Measurements from ENCODE around the gene HIPK2.

DNA sequence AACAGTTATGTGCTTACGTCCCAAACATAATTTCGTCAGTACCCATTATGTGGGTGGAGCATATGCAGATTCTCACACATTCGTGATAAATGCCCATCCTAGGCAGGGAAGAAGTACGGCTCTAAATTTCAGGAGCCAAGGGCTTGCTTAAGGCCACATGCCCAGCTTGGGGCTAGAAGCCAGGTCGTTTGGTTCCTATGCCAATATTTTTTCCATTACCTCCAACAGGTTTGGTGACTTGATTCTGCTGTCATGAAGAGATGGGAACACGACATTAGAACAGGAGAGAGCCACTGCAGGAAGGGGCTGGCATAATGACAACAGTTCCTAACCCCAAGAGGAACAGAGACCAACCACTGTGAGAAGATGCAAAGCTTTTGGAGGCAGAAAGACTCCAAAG lies 85.1 kb downstream of the HIPK2 start:
- TF ChIP-seq GATA2 (IDR thresholded peaks at IDR 0.05; ENCODE audit: low read depth, low read length) (no peak), GATA3 (IDR thresholded peaks at IDR 0.05; ENCODE audit: low read depth, low read length) (no peak)
